HL-60 (cell line): ENCODE data around the gene GNB1.

Experiments used
- DNase-seq, 2 experiments: peaks; one replicate each; pipeline ENCODE4 v3.0.0-alpha.2; 2010 to 2020; ENCODE audit warnings: low read depth in 1 of 2, low spot score in 1 of 2
- H3K27ac ChIP-seq: fragments of 250-450 bp; sonication (Bioruptor Pico); replicated peaks from 2 replicates; pipeline ENCODE4 v1.5.1; 2020; ENCODE audit warnings: mild to moderate bottlenecking, moderate library complexity
- H3K27me3 ChIP-seq: fragments of 250-450 bp; sonication (Bioruptor Pico); 2 replicates; pipeline ENCODE4 v1.5.1; 2021; ENCODE audit warnings: mild to moderate bottlenecking, moderate library complexity; ENCODE audit not compliant: insufficient read depth, poor library complexity, severe bottlenecking
- H3K4me3 ChIP-seq: replicated peaks from 2 replicates; pipeline ENCODE4 v1.5.1; 2011; ENCODE audit warnings: mild to moderate bottlenecking, control low read depth, low read length; ENCODE audit not compliant: insufficient read depth
- GABPA ChIP-seq: IDR thresholded peaks from 2 replicates; pipeline ENCODE4 v1.6.1; 2012; ENCODE audit warnings: low read depth
- POLR2AphosphoS5 ChIP-seq: IDR thresholded peaks from 2 replicates; pipeline ENCODE4 v1.6.1; 2012; ENCODE audit warnings: low read depth
- SPI1 ChIP-seq: IDR thresholded peaks from 2 replicates; pipeline ENCODE4 v1.6.1; 2012; ENCODE audit warnings: low read depth, mild to moderate bottlenecking, borderline replicate concordance
- TF ChIP-seq, protein P1 (sequence below): IDR thresholded peaks from 2 replicates; pipeline ENCODE4 v1.6.1; 2012; ENCODE audit warnings: low read depth; ENCODE audit not compliant: insufficient replicate concordance
- TF ChIP-seq, protein P2 (sequence below): IDR thresholded peaks from one replicate; pipeline ENCODE4 v1.5.1; 2011; ENCODE audit warnings: low read length, control low read depth, inconsistent platforms; ENCODE audit not compliant: insufficient read depth

GNB1 gene

DNA sequence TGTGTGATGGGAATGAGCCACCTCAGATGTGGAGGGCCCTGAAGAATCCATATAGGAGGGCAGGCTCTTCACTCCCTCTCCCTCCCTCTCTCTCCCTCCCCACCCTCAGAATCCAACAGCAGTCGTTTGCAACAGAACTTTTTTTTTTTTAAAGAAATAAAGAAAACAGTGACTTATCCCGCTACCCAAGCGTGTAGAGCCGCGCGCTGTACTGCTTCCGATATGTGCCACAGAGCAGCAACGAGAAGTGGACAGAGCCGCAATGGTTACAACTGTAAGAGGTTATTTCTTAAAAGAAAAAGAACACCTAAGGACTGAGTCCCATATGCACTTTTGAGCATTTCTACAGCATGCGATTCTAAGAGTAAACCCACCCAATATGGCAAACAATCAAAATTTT lies 105.2 kb downstream of the GNB1 start:
- no peak overlapping the region for H3K4me3 ChIP-seq
- no peak for DNase-seq
- TF ChIP-seq, protein P1, sequence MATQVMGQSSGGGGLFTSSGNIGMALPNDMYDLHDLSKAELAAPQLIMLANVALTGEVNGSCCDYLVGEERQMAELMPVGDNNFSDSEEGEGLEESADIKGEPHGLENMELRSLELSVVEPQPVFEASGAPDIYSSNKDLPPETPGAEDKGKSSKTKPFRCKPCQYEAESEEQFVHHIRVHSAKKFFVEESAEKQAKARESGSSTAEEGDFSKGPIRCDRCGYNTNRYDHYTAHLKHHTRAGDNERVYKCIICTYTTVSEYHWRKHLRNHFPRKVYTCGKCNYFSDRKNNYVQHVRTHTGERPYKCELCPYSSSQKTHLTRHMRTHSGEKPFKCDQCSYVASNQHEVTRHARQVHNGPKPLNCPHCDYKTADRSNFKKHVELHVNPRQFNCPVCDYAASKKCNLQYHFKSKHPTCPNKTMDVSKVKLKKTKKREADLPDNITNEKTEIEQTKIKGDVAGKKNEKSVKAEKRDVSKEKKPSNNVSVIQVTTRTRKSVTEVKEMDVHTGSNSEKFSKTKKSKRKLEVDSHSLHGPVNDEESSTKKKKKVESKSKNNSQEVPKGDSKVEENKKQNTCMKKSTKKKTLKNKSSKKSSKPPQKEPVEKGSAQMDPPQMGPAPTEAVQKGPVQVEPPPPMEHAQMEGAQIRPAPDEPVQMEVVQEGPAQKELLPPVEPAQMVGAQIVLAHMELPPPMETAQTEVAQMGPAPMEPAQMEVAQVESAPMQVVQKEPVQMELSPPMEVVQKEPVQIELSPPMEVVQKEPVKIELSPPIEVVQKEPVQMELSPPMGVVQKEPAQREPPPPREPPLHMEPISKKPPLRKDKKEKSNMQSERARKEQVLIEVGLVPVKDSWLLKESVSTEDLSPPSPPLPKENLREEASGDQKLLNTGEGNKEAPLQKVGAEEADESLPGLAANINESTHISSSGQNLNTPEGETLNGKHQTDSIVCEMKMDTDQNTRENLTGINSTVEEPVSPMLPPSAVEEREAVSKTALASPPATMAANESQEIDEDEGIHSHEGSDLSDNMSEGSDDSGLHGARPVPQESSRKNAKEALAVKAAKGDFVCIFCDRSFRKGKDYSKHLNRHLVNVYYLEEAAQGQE = no peak
- TF ChIP-seq POLR2AphosphoS5 (no peak), GABPA (no peak)
- TF ChIP-seq, protein P2, sequence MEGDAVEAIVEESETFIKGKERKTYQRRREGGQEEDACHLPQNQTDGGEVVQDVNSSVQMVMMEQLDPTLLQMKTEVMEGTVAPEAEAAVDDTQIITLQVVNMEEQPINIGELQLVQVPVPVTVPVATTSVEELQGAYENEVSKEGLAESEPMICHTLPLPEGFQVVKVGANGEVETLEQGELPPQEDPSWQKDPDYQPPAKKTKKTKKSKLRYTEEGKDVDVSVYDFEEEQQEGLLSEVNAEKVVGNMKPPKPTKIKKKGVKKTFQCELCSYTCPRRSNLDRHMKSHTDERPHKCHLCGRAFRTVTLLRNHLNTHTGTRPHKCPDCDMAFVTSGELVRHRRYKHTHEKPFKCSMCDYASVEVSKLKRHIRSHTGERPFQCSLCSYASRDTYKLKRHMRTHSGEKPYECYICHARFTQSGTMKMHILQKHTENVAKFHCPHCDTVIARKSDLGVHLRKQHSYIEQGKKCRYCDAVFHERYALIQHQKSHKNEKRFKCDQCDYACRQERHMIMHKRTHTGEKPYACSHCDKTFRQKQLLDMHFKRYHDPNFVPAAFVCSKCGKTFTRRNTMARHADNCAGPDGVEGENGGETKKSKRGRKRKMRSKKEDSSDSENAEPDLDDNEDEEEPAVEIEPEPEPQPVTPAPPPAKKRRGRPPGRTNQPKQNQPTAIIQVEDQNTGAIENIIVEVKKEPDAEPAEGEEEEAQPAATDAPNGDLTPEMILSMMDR = no peak

DNA sequence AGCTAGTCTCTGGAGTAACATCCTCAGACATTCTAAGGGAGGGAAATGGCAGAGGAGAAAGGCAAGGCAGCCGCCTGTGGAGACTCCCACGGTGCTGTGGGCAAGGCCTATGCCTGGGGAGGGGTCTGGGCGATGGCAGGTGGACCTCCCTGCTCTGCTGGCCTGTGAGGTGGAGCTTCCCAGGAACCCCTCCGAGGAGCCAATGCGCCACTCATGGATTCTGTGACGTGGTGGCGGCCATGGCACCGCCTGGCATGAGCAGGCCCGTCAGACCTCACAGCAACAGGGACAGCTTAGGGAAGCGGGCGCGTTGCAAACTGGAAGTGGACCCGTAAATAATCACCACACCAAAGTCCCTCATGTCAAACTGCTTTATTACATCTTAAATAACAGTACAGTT lies 106.0 kb downstream of the GNB1 start:
- TF ChIP-seq, protein P1 = no peak
- TF ChIP-seq POLR2AphosphoS5 = peak; percentile 6; the same call in 1 of the 2 replicates
- Histone ChIP-seq H3K27ac (no peak overlapping the region), H3K27me3 (no peaks in the 10 kb centered on the region), H3K4me3 (no peak overlapping the region)
- DNase-seq = no peak

More for the DNA sequence above, 105.2 kb downstream of the GNB1 start:
- Histone ChIP-seq H3K27ac (no peak overlapping the region), H3K27me3 (no peaks in the 10 kb centered on the region)

DNA sequence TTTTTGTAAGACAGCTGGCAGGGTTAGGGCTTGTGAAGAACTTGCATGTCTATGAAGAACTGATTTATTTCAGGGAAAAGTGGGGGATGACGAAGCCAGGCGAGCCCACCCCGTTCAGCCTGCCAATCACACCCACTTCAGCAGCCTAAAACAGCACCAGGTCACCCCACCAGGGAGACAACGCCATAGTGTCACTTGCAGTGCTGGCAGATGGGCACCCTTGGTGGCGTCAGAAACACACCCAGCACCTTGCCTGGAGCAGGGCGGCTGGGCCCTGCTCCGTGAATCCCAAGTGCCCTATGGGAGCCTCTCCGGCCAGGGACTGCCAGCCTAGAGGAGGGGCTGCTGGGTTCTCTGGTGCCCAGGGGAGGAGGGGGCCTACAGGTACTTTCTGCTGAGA lies 107.6 kb downstream of the GNB1 start:
- no peak overlapping the region for H3K4me3 ChIP-seq
- DNase-seq = no peak
- TF ChIP-seq, protein P2 = no peak
- TF ChIP-seq, protein P1 = no peak
- no peak for TF ChIP-seq SPI1
- TF ChIP-seq POLR2AphosphoS5 = no peak
- TF ChIP-seq GABPA = no peak
- no peaks in the 10 kb centered on the region for H3K27me3 ChIP-seq
- peak overlapping the region; percentile 94 for H3K27ac ChIP-seq
